Stimulated activated effector memory CD8-positive, alpha-beta T cell treated with anti-CD3 and anti-CD28 coated beads, Interleukin-12 subunit alpha, Interleukin-12 subunit beta, amount 100 ng/mL, for 72 hours (primary cell): ENCODE results near the gene DYNLT2B.
"Not testable (repeated sequence)": the region's sequence is repeated elsewhere in the genome, so short reads cannot be mapped to it uniquely, and the experiment has no call there.

Experiments used
- ATAC-seq: fragments of 150-1000 bp; cut with Tn5 transposase; 2 replicates; pipeline ENCODE4 v1.10.0; 2021
- DNase-seq, 2 donors: peaks; one replicate each; pipeline ENCODE4 v3.0.0; 2021 to 2022; ENCODE audit warnings: low spot score in 2 of 2
- H3K27ac Mint-ChIP-seq: one replicate; pipeline ENCODE4 v1.8.0; 2022; ENCODE audit warnings: mild to moderate bottlenecking, mixed read lengths
- H3K36me3 Mint-ChIP-seq: one replicate; pipeline ENCODE4 v1.8.0; 2022; ENCODE audit warnings: mild to moderate bottlenecking, mixed read lengths
- H3K4me1 Mint-ChIP-seq: one replicate; pipeline ENCODE4 v1.8.0; 2022; ENCODE audit warnings: mixed read lengths
- H3K4me3 Mint-ChIP-seq: one replicate; pipeline ENCODE4 v1.8.0; 2022; ENCODE audit warnings: mild to moderate bottlenecking, mixed read lengths
- H3K9me3 Mint-ChIP-seq: one replicate; pipeline ENCODE4 v1.8.0; 2022; ENCODE audit warnings: mixed read lengths

The DYNLT2B gene

GRCh38 chr3:196317687-196318467, at the start of gene DYNLT2B:
TSS of gene DYNLT2B (minus strand) at chr3:196318240. CDS start at chr3:196318152, 88 bp downstream.
- Mint-ChIP-seq H3K27ac (peak within 1 kb of the TSS; percentile 98), H3K36me3 (peaks cover 16% of the 10 kb centered on the region), H3K4me3 (peak within 1 kb of the TSS; percentile 92), H3K9me3 (no peaks in the 10 kb centered on the region), H3K4me1 (peaks cover 10% of the 10 kb centered on the region)
- ATAC-seq = peak; percentile 93
- DNase-seq = peak; percentile 75 to 92

DNA sequence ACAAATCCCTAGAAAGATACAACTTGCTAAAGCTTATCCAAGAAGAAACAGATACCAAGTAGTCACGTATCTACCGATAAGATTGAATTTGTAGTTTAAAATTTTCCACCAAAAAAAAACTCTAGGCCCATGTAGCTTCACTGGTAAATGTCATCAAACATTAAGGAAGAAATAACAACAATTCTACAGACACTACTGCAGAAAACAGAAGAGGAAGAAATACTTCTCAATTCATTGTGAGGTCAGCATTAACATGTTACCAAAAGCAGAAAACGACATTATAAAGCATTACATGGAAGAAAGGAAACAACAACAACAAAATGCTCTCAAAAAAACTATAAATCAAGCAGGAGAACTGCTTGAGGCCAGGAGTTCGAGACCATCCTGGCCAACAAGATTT, 47.7 kb upstream of the DYNLT2B start:
- Mint-ChIP-seq H3K36me3 (peaks cover 98% of the 10 kb centered on the region), H3K27ac (no peak overlapping the region), H3K4me1 (no peaks in the 10 kb centered on the region), H3K9me3 (no peaks in the 10 kb centered on the region), H3K4me3 (no peak overlapping the region)
- no peak for DNase-seq
- no peak for ATAC-seq

DNA sequence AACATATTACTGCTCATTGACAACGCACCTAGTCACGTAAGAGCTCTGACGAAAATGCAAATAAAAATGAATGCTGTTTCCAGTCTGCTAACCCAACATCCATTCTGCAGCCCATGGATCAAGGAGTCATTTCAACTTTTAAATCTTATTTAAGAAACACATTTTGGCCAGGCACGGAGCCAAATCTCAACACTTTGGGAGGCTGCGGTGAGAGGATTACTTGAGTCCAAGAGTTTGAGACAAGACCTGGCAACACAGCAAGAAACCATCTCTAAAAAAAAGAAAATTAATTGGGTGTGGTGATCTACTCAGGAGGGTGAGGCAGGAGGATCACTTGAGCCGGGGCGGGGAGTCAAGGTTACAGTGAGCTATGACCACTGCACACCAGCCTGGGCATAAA, 42.5 kb upstream of the DYNLT2B start:
- H3K36me3 Mint-ChIP-seq = peaks cover 97% of the 10 kb centered on the region
- peaks cover 19% of the 10 kb centered on the region for H3K4me1 Mint-ChIP-seq
- DNase-seq = no peak
- H3K27ac Mint-ChIP-seq = no peak overlapping the region
- H3K9me3 Mint-ChIP-seq = no peaks in the 10 kb centered on the region
- no peak for ATAC-seq
- H3K4me3 Mint-ChIP-seq = no peak overlapping the region

DNA sequence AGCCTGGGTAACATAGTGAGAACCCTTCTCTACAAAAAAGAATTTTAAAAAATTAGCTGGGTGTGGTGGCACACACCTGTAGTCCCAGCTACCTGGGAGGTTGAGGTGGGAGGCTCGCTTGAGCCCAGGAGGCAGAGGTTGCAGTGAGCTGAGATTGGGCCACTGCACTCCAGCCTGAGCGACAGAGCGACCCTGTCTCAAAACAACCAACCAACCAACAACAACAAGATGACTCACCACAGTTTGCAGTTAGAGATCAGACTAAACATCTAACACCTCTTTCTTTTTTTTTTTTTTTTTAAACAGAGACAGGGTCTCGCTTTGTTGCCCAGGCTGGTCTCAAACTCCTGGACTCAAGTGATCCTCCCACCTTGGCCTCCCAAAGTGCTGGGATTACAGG, 40.5 kb upstream of the DYNLT2B start:
- not testable (repeated sequence) for H3K4me3 Mint-ChIP-seq, H3K9me3 Mint-ChIP-seq, ATAC-seq, DNase-seq
- H3K27ac Mint-ChIP-seq = peak overlapping the region; percentile 48
- peaks cover 99% of the 10 kb centered on the region for H3K36me3 Mint-ChIP-seq
- peaks cover 19% of the 10 kb centered on the region for H3K4me1 Mint-ChIP-seq

GRCh38 chr3:196357905-196358304, 39.9 kb upstream of the DYNLT2B start:
- H3K27ac Mint-ChIP-seq = peak overlapping the region; percentile 48
- no peaks in the 10 kb centered on the region for H3K9me3 Mint-ChIP-seq
- ATAC-seq = peak; percentile 57
- H3K4me1 Mint-ChIP-seq = peaks cover 19% of the 10 kb centered on the region
- no peak for DNase-seq
- no peak overlapping the region for H3K4me3 Mint-ChIP-seq
- H3K36me3 Mint-ChIP-seq = peaks cover 99% of the 10 kb centered on the region

DNA sequence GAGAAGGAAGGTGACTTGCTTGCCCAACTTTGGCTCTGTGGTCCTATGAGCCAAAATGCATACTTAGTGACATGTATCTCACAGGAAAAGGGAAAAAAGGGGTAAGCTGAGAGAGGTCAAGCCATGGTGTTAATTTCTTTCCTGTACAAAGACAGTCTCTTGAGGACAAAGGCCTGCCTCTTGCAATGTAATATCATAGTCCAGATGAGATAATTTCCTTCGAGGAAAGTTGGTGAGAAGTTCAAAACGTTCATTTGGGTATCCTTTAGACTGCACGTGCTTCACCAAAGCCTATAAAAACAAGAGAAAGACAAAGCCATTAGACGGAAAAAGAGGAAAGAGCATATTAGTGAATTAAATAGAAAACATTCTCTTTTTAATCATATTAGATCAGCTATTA, 38.5 kb upstream of the DYNLT2B start:
- peaks cover 97% of the 10 kb centered on the region for H3K36me3 Mint-ChIP-seq
- no peak overlapping the region for H3K27ac Mint-ChIP-seq
- H3K4me3 Mint-ChIP-seq = no peak overlapping the region
- peaks cover 19% of the 10 kb centered on the region for H3K4me1 Mint-ChIP-seq
- no peaks in the 10 kb centered on the region for H3K9me3 Mint-ChIP-seq
- ATAC-seq (no peak), DNase-seq (no peak)

DNA sequence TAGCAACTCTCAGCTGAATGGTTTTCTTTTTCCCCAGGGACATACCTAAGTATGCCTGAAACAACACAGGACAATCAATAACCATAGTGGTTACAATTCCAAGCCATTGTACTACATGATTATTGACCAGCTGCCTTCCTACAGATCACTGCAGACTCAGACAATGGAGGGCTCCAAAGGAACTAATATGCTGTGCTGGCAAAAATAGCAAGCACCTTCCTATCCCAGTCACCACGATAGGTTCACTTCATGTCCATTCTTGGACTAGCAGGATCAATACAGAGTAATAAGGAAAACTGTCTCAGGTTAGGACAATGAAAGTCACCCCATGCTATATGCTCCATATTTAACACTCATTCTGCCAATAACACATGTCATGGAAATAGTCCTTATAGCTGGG, 37.6 kb upstream of the DYNLT2B start:
- peaks cover 88% of the 10 kb centered on the region for H3K36me3 Mint-ChIP-seq
- no peak for DNase-seq
- H3K9me3 Mint-ChIP-seq = no peaks in the 10 kb centered on the region
- peaks cover 19% of the 10 kb centered on the region for H3K4me1 Mint-ChIP-seq
- ATAC-seq = no peak
- H3K4me3 Mint-ChIP-seq = no peak overlapping the region
- H3K27ac Mint-ChIP-seq = no peak overlapping the region

- Mint-ChIP-seq H3K4me1 (peaks cover 15% of the 10 kb centered on the region), H3K27ac (no peak overlapping the region), H3K36me3 (peaks cover 79% of the 10 kb centered on the region), H3K9me3 (no peaks in the 10 kb centered on the region), H3K4me3 (no peak overlapping the region)
- DNase-seq (no peak), ATAC-seq (no peak)
Observed at GRCh38 chr3:196354132-196354531, 36.1 kb upstream of the DYNLT2B start.

GRCh38 chr3:196351541-196351940, 33.5 kb upstream of the DYNLT2B start:
- no peak overlapping the region for H3K4me3 Mint-ChIP-seq
- H3K36me3 Mint-ChIP-seq = peaks cover 62% of the 10 kb centered on the region
- DNase-seq = no peak
- H3K4me1 Mint-ChIP-seq = no peaks in the 10 kb centered on the region
- no peak for ATAC-seq
- no peak overlapping the region for H3K27ac Mint-ChIP-seq
- H3K9me3 Mint-ChIP-seq = no peaks in the 10 kb centered on the region

GRCh38 chr3:196350067-196350466, 32.0 kb upstream of the DYNLT2B start:
- H3K4me3 Mint-ChIP-seq = no peak overlapping the region
- no peak overlapping the region for H3K27ac Mint-ChIP-seq
- no peak for DNase-seq
- H3K9me3 Mint-ChIP-seq = no peaks in the 10 kb centered on the region
- ATAC-seq = no peak
- H3K36me3 Mint-ChIP-seq = peaks cover 53% of the 10 kb centered on the region
- H3K4me1 Mint-ChIP-seq = peaks cover 8% of the 10 kb centered on the region

- DNase-seq (no peak), ATAC-seq (no peak)
- peaks cover 8% of the 10 kb centered on the region for H3K4me1 Mint-ChIP-seq
- H3K36me3 Mint-ChIP-seq = peaks cover 39% of the 10 kb centered on the region
- no peak overlapping the region for H3K4me3 Mint-ChIP-seq
- no peak overlapping the region for H3K27ac Mint-ChIP-seq
- H3K9me3 Mint-ChIP-seq = no peaks in the 10 kb centered on the region
Observed at GRCh38 chr3:196348698-196349097, 30.7 kb upstream of the DYNLT2B start.

GRCh38 chr3:196344663-196345062, 26.6 kb upstream of the DYNLT2B start:
- no peak for DNase-seq
- Mint-ChIP-seq H3K4me3 (no peak overlapping the region), H3K27ac (no peak overlapping the region), H3K4me1 (peaks cover 8% of the 10 kb centered on the region), H3K9me3 (no peaks in the 10 kb centered on the region), H3K36me3 (peaks cover 19% of the 10 kb centered on the region)
- no peak for ATAC-seq

- not testable (repeated sequence) for H3K4me1 Mint-ChIP-seq, DNase-seq, H3K4me3 Mint-ChIP-seq, H3K9me3 Mint-ChIP-seq, ATAC-seq, H3K27ac Mint-ChIP-seq
- peaks cover 12% of the 10 kb centered on the region for H3K36me3 Mint-ChIP-seq
Observed at GRCh38 chr3:196343917-196344316, 25.9 kb upstream of the DYNLT2B start.

DNA sequence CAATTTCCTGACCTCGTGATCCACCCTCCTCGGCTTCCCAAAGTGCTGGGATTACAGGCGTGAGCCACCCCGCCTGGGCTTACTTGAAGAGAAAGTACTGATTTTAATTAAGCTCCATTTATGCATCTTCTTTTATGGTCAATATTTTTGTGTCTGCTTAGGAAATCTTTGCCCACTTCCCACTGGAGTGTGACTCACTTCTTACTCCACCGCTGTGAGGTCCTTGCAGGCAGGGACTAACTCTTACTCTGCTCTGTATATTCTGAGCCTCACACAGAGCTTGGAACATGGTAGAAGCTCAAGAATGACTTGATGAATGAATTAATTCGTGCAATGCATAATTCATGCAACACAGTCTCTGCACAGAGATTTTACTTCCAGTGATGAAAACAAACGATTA, 23.1 kb upstream of the DYNLT2B start:
- no peak overlapping the region for H3K27ac Mint-ChIP-seq
- H3K4me1 Mint-ChIP-seq = peaks cover 8% of the 10 kb centered on the region
- no peaks in the 10 kb centered on the region for H3K9me3 Mint-ChIP-seq
- no peak overlapping the region for H3K4me3 Mint-ChIP-seq
- no peak for DNase-seq
- no peak for ATAC-seq
- H3K36me3 Mint-ChIP-seq = peaks cover 5% of the 10 kb centered on the region

GRCh38 chr3:196340466-196340865, 22.4 kb upstream of the DYNLT2B start:
- ATAC-seq (no peak), DNase-seq (no peak)
- Mint-ChIP-seq H3K4me3 (no peak overlapping the region), H3K4me1 (peaks cover 3% of the 10 kb centered on the region), H3K27ac (no peak overlapping the region), H3K36me3 (no peaks in the 10 kb centered on the region), H3K9me3 (no peaks in the 10 kb centered on the region)

GRCh38 chr3:196339493-196340254, 21.6 kb upstream of the DYNLT2B start:
- peak; percentile 53 for ATAC-seq
- DNase-seq = no peak
- Mint-ChIP-seq H3K4me1 (no peaks in the 10 kb centered on the region), H3K36me3 (no peaks in the 10 kb centered on the region), H3K27ac (no peak overlapping the region), H3K4me3 (no peak overlapping the region), H3K9me3 (no peaks in the 10 kb centered on the region)
